ENCODE measurements around the gene STK35.

The STK35 gene

GRCh38 chr20:2101057-2101864 is at the start of gene STK35:
STK35 (plus strand) TSS chr20:2101827; CDS start chr20:2101882, 55 bp downstream.
- no peaks in the 10 kb centered on the region for H3K27me3 ChIP-seq (replicated peaks; ENCODE audit: control insufficient read depth, insufficient read depth, low read length)
- H3K4me3 ChIP-seq (ENCODE audit: low read length): peak within 1 kb of the TSS; percentile 93
- peaks cover 20% of the 10 kb centered on the region for H3K4me1 ChIP-seq (ENCODE audit: control insufficient read depth, insufficient read depth, low read length)
- H3K36me3 ChIP-seq (ENCODE audit: control insufficient read depth, insufficient read depth, low read length, severe bottlenecking): peaks cover 6% of the 10 kb centered on the region
- H3K9me3 ChIP-seq (ENCODE audit: control insufficient read depth, low read length): no peaks in the 10 kb centered on the region
- no peak for DNase-seq (ENCODE audit: low read depth)
- H3K9ac ChIP-seq (ENCODE audit: low read length): peak within 1 kb of the TSS; percentile 94

DNA sequence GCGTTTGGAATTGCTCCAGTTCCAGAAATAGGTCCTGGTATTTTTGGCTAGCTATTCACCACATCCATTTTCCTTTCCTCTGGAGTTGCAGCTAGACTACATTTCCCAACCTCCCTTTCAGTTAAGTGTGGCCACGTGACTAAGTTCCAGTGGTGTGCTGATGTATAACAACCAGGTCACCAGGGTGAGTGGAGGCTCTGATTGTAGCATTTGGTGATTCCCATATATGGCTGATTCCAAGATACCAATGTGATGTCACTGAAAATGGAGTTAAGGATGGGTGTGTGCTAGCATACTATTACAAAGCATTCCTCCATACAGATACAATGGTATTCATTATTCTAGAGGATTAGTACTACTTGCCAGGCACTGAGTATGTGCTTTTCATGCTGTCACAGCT is 49.7 kb upstream of the STK35 start:
- H3K36me3 ChIP-seq (ENCODE audit: control insufficient read depth, insufficient read depth, low read length, severe bottlenecking): no peaks in the 10 kb centered on the region
- no peak for DNase-seq (ENCODE audit: low read depth)
- no peak overlapping the region for H3K4me3 ChIP-seq (ENCODE audit: low read length)
- H3K9ac ChIP-seq (ENCODE audit: low read length): no peak overlapping the region
- no peaks in the 10 kb centered on the region for H3K4me1 ChIP-seq (ENCODE audit: control insufficient read depth, insufficient read depth, low read length)
- H3K27me3 ChIP-seq (replicated peaks; ENCODE audit: control insufficient read depth, insufficient read depth, low read length): peaks cover 57% of the 10 kb centered on the region
- peaks cover 17% of the 10 kb centered on the region for H3K9me3 ChIP-seq (ENCODE audit: control insufficient read depth, low read length)

DNA sequence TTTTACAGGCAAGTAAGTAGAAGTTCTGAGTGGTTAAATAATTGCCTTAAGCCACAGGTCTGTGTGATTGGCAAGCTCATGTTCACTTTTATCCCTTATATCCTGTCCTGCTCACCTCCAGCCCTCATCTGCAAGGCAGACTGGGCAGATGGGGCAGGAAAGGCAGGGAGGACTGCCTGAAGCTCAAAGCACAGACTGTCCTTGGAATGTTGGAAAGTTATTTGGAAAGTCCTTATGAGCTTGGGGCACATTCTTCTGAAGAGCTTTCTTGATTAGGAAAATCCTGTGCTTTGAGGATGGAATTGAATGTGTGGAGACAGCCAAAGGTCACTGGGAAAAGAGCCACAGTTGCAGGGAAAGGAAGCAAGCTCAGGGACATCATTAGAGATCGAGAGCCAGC is 48.9 kb upstream of the STK35 start:
- Histone ChIP-seq H3K4me1 (ENCODE audit: control insufficient read depth, insufficient read depth, low read length) (no peaks in the 10 kb centered on the region), H3K9me3 (ENCODE audit: control insufficient read depth, low read length) (peaks cover 17% of the 10 kb centered on the region), H3K4me3 (ENCODE audit: low read length) (no peak overlapping the region), H3K9ac (ENCODE audit: low read length) (no peak overlapping the region), H3K36me3 (ENCODE audit: control insufficient read depth, insufficient read depth, low read length, severe bottlenecking) (no peaks in the 10 kb centered on the region), H3K27me3 (replicated peaks; ENCODE audit: control insufficient read depth, insufficient read depth, low read length) (peaks cover 58% of the 10 kb centered on the region)
- DNase-seq (ENCODE audit: low read depth): no peak

DNA sequence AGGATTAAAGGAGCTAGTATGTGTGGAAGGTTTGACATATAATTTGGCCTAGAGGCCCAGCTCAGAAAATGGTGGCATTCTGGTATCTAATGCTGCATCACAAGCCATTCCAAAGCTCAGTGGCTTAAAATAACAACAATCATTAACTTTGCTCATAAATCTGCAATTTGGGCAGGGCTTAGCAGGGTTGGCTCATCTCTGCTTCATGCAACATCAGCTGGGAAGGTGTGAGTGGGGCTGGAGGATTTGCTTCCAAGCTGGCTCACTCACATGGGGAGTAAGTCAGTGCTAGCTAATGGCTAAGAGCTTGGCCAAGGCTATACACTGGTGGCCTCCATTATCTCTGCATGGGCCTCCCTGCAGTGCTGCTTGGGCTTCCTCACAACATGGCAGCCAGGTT is 48.0 kb upstream of the STK35 start:
- no peaks in the 10 kb centered on the region for H3K36me3 ChIP-seq (ENCODE audit: control insufficient read depth, insufficient read depth, low read length, severe bottlenecking)
- H3K27me3 ChIP-seq (replicated peaks; ENCODE audit: control insufficient read depth, insufficient read depth, low read length): peaks cover 56% of the 10 kb centered on the region
- H3K9me3 ChIP-seq (ENCODE audit: control insufficient read depth, low read length): peaks cover 20% of the 10 kb centered on the region
- no peaks in the 10 kb centered on the region for H3K4me1 ChIP-seq (ENCODE audit: control insufficient read depth, insufficient read depth, low read length)
- no peak overlapping the region for H3K9ac ChIP-seq (ENCODE audit: low read length)
- H3K4me3 ChIP-seq (ENCODE audit: low read length): no peak overlapping the region
- no peak for DNase-seq (ENCODE audit: low read depth)

DNA sequence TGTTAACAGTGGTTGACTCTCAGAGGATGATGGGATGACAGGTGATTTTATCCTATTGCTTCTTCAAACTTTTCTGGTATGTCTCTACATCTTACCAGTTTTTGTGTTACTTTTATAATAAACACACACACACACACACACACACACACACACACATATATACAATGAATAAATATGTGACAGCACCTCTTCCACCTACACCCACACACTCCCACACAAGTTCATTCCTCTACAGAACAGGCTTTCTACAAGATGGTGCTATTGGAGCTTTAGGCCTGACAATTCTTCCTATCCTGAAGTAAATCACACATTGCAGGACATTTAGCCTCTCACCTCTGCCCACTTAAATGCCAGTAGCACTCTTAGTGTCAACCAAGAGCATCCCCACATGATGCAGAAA is 46.7 kb upstream of the STK35 start:
- no peak for DNase-seq (ENCODE audit: low read depth)
- H3K27me3 ChIP-seq (replicated peaks; ENCODE audit: control insufficient read depth, insufficient read depth, low read length): peaks cover 51% of the 10 kb centered on the region
- H3K36me3 ChIP-seq (ENCODE audit: control insufficient read depth, insufficient read depth, low read length, severe bottlenecking): no peaks in the 10 kb centered on the region
- H3K9ac ChIP-seq (ENCODE audit: low read length): no peak overlapping the region
- no peaks in the 10 kb centered on the region for H3K4me1 ChIP-seq (ENCODE audit: control insufficient read depth, insufficient read depth, low read length)
- no peak overlapping the region for H3K4me3 ChIP-seq (ENCODE audit: low read length)
- peaks cover 23% of the 10 kb centered on the region for H3K9me3 ChIP-seq (ENCODE audit: control insufficient read depth, low read length)

DNA sequence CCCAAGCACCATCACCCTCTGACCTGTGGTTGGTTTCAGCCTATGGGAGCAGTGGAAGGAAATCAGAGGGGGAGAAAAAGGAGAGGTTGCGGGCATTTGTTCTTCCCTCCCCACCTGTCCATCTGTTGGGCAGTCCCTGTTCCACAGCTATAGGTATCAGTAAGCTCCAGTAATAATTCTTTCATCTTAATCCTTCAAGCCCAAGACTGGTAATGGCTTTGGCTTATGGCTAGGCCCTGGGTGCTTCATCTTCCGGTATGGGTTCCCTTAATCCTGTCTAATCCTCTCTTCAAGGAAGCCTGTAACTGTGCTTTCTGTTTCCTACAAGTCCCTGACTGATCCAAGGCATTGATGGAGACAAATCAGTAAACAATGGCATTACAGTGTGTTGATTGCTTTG is 42.2 kb upstream of the STK35 start:
- Histone ChIP-seq H3K27me3 (replicated peaks; ENCODE audit: control insufficient read depth, insufficient read depth, low read length) (peaks cover 34% of the 10 kb centered on the region), H3K4me3 (ENCODE audit: low read length) (no peak overlapping the region), H3K4me1 (ENCODE audit: control insufficient read depth, insufficient read depth, low read length) (no peaks in the 10 kb centered on the region), H3K9me3 (ENCODE audit: control insufficient read depth, low read length) (peaks cover 8% of the 10 kb centered on the region), H3K36me3 (ENCODE audit: control insufficient read depth, insufficient read depth, low read length, severe bottlenecking) (no peaks in the 10 kb centered on the region), H3K9ac (ENCODE audit: low read length) (no peak overlapping the region)
- no peak for DNase-seq (ENCODE audit: low read depth)

- Histone ChIP-seq H3K36me3 (ENCODE audit: control insufficient read depth, insufficient read depth, low read length, severe bottlenecking) (no peaks in the 10 kb centered on the region), H3K9me3 (ENCODE audit: control insufficient read depth, low read length) (peaks cover 4% of the 10 kb centered on the region), H3K4me1 (ENCODE audit: control insufficient read depth, insufficient read depth, low read length) (no peaks in the 10 kb centered on the region), H3K9ac (ENCODE audit: low read length) (no peak overlapping the region), H3K27me3 (replicated peaks; ENCODE audit: control insufficient read depth, insufficient read depth, low read length) (peaks cover 38% of the 10 kb centered on the region), H3K4me3 (ENCODE audit: low read length) (no peak overlapping the region)
- DNase-seq (ENCODE audit: low read depth): no peak
These were observed 36.5 kb upstream of the STK35 start for GRCh38 chr20:2065099-2065498.

DNA sequence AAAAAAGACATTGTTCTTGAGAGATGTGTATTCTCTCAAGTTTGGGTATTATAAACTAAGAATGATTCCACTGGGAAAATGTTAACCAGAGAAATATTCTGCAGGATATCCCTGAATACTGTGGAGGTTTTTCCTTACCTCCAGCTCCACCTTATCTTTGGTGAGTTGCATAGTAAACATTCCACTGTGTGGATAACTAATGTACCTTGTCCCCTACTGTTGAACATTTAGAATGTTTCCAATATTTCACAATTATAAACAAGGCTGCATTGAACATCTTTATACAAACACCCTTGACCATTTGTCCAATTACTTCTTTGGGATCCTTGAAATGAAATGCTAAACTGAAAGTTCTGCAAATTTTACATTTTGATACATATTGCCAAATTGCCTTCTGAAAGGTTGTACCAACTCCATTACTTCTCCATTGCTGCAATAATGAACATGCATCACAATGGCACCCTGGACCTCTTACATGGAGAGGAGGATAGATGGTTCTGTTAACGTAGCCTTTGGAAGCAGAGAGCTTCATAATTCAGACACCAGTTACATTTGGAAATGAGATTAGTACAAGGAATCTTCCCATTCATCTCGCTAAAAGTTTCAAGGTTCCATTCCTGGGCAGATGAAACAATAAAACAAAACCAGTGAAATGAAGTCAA is 35.0 kb upstream of the STK35 start:
- H3K4me3 ChIP-seq (ENCODE audit: low read length): no peak overlapping the region

DNA sequence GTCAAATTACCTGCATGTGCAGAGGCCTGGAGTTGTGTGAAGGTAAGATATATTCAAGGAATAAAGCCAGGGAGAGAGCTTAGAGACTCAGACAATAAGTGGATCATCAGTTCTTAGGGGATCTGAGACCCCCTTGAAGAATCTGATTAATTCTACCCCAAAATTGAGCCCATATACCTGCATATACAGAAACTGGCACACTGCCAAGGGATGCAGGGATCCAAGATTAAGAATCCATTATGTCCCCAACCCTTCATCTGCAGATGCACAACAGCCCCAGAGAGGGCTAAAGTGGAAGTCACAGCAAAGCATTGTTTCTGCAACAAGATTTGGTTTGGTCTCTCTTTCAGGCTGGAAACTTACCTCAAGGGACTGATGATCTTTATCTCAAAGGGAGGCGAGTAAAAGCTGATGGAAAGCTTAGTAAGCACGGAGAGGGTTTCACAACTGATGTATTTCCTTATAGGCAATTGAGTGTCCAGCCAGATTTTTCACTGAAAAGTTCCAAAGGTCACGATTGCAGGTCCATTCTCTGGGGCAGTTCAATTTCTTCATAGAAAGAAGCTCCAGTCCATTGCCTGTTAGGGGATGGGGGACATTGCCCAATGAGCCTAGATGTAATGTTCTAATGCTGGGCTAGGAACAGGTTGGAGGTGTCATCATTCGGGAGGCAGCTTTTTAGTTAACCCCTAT is 20.9 kb upstream of the STK35 start:
- peaks cover 11% of the 10 kb centered on the region for H3K9me3 ChIP-seq (ENCODE audit: control insufficient read depth, low read length)
- H3K4me1 ChIP-seq (ENCODE audit: control insufficient read depth, insufficient read depth, low read length): peaks cover 20% of the 10 kb centered on the region
- no peaks in the 10 kb centered on the region for H3K36me3 ChIP-seq (ENCODE audit: control insufficient read depth, insufficient read depth, low read length, severe bottlenecking)
- H3K27me3 ChIP-seq (replicated peaks; ENCODE audit: control insufficient read depth, insufficient read depth, low read length): peaks cover 25% of the 10 kb centered on the region
- no peak for DNase-seq (ENCODE audit: low read depth)
- no peak overlapping the region for H3K4me3 ChIP-seq (ENCODE audit: low read length)
- H3K9ac ChIP-seq (ENCODE audit: low read length): no peak overlapping the region

More for the DNA sequence above, 35.0 kb upstream of the STK35 start:
- no peaks in the 10 kb centered on the region for H3K4me1 ChIP-seq (ENCODE audit: control insufficient read depth, insufficient read depth, low read length)
- no peak overlapping the region for H3K9ac ChIP-seq (ENCODE audit: low read length)
- H3K9me3 ChIP-seq (ENCODE audit: control insufficient read depth, low read length): peaks cover 8% of the 10 kb centered on the region
- peaks cover 35% of the 10 kb centered on the region for H3K27me3 ChIP-seq (replicated peaks; ENCODE audit: control insufficient read depth, insufficient read depth, low read length)
- H3K36me3 ChIP-seq (ENCODE audit: control insufficient read depth, insufficient read depth, low read length, severe bottlenecking): no peaks in the 10 kb centered on the region
- no peak for DNase-seq (ENCODE audit: low read depth)

DNA sequence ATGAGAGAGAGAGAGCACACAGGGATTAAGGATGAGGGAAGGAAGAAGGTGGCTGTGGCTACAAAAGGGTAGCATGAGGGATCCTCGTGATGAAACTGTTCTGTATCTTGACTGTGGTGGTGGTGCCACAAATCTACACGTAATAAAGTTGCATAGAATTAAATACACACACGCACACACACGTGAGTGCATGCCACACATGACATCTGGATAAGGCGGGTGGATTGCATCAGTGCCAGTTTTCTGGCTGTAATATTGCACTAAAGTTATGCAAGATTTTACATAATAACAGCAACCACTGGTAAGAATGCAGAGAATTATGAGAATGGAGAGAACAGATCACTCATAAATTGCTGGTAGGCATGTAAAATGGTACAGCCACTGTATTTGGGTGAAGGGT is 16.9 kb upstream of the STK35 start:
- peaks cover 36% of the 10 kb centered on the region for H3K4me1 ChIP-seq (ENCODE audit: control insufficient read depth, insufficient read depth, low read length)
- peaks cover 13% of the 10 kb centered on the region for H3K27me3 ChIP-seq (replicated peaks; ENCODE audit: control insufficient read depth, insufficient read depth, low read length)
- no peak overlapping the region for H3K9ac ChIP-seq (ENCODE audit: low read length)
- no peak overlapping the region for H3K4me3 ChIP-seq (ENCODE audit: low read length)
- H3K9me3 ChIP-seq (ENCODE audit: control insufficient read depth, low read length): peaks cover 5% of the 10 kb centered on the region
- DNase-seq (ENCODE audit: low read depth): peak; percentile 83
- H3K36me3 ChIP-seq (ENCODE audit: control insufficient read depth, insufficient read depth, low read length, severe bottlenecking): no peaks in the 10 kb centered on the region
